ENCODE measurements around the gene STMN1.

The STMN1 gene

GRCh38 chr1:25895365-25895990 is 10.7 kb downstream of the STMN1 start:
- DNase-seq (ENCODE audit: low read depth, low spot score): peak; percentile 97

- DNase-seq (ENCODE audit: low read depth, low spot score): no peak
Observed at GRCh38 chr1:25893116-25893515, 13.1 kb downstream of the STMN1 start.

- no peak for DNase-seq (ENCODE audit: low read depth, low spot score)
Observed at GRCh38 chr1:25891606-25892005, 14.6 kb downstream of the STMN1 start.

- DNase-seq (ENCODE audit: low read depth, low spot score): peak; percentile 73
Observed at GRCh38 chr1:25890239-25891034, 15.8 kb downstream of the STMN1 start.

- no peak for DNase-seq (ENCODE audit: low read depth, low spot score)
Observed at GRCh38 chr1:25889470-25889869, 16.7 kb downstream of the STMN1 start.

- no peak for DNase-seq (ENCODE audit: low read depth, low spot score)
Observed at GRCh38 chr1:25888426-25888987, 17.7 kb downstream of the STMN1 start.

- DNase-seq (ENCODE audit: low read depth, low spot score): no peak
Observed at GRCh38 chr1:25885602-25886001, 20.6 kb downstream of the STMN1 start.

- no peak for DNase-seq (ENCODE audit: low read depth, low spot score)
Observed at GRCh38 chr1:25881266-25881665, 25.0 kb downstream of the STMN1 start.

GRCh38 chr1:25880518-25880917 is 25.7 kb downstream of the STMN1 start:
- DNase-seq (ENCODE audit: low read depth, low spot score): no peak

GRCh38 chr1:25879675-25880074 is 26.5 kb downstream of the STMN1 start:
- DNase-seq (ENCODE audit: low read depth, low spot score): peak; percentile 43

GRCh38 chr1:25878690-25879089 is 27.5 kb downstream of the STMN1 start:
- no peak for DNase-seq (ENCODE audit: low read depth, low spot score)

GRCh38 chr1:25877155-25877554 is 29.1 kb downstream of the STMN1 start:
- no peak for DNase-seq (ENCODE audit: low read depth, low spot score)

- no peak for DNase-seq (ENCODE audit: low read depth, low spot score)
Observed at GRCh38 chr1:25876693-25877077, 29.5 kb downstream of the STMN1 start.

GRCh38 chr1:25875856-25876692 is 30.1 kb downstream of the STMN1 start:
- DNase-seq (ENCODE audit: low read depth, low spot score): peak; percentile 79

GRCh38 chr1:25875154-25875855 is 30.9 kb downstream of the STMN1 start, which contains the start of gene PAQR7:
Gene PAQR7 (minus strand): TSS chr1:25875708. CDS start chr1:25863839, 11,869 bp downstream.
- peak; percentile 85 for DNase-seq (ENCODE audit: low read depth, low spot score)

GRCh38 chr1:25874635-25875153 is 31.5 kb downstream of the STMN1 start:
- DNase-seq (ENCODE audit: low read depth, low spot score): no peak

GRCh38 chr1:25874209-25874608 is 32.0 kb downstream of the STMN1 start:
- DNase-seq (ENCODE audit: low read depth, low spot score): no peak

GRCh38 chr1:25873120-25873519 is 33.1 kb downstream of the STMN1 start:
- DNase-seq (ENCODE audit: low read depth, low spot score): no peak

GRCh38 chr1:25872713-25873112 is 33.5 kb downstream of the STMN1 start:
- no peak for DNase-seq (ENCODE audit: low read depth, low spot score)

GRCh38 chr1:25871704-25872494 is 34.3 kb downstream of the STMN1 start:
- DNase-seq (ENCODE audit: low read depth, low spot score): no peak

All from ELF-1 (cell line).